ENCODE results near the gene ZBTB24.

DNA sequence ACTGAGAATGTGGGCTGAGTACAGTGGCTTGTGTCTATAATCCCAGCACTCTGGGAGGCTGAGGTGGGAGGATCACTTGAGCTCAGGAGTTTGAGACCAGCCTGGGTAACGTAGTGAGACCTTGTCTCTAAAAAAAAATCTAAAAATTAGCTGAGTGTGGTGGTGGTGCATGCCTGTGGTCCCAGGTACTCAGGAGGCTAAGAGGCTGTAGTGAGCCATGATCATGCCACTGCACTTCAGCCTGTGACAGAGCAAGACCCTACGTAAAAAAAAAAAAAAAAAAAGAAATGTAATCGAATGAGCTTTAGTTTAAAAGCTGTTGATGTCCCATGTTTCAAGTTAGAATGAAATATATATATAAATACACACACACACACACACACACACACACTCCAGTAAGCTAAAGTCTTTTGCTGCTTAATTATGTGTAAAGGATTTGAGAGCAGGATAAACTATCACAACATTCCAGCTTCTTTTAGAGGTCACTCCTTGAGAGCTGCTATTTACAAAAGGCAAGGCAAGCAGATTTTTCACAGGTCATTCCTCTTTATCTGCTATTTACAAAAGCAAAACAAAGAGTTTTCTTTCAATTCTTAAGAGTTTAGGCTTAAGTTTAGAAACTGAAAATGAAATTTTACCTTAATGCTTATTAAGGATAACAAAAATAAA lies 22.7 kb downstream of the ZBTB24 start:
- TF ChIP-seq, protein P1, sequence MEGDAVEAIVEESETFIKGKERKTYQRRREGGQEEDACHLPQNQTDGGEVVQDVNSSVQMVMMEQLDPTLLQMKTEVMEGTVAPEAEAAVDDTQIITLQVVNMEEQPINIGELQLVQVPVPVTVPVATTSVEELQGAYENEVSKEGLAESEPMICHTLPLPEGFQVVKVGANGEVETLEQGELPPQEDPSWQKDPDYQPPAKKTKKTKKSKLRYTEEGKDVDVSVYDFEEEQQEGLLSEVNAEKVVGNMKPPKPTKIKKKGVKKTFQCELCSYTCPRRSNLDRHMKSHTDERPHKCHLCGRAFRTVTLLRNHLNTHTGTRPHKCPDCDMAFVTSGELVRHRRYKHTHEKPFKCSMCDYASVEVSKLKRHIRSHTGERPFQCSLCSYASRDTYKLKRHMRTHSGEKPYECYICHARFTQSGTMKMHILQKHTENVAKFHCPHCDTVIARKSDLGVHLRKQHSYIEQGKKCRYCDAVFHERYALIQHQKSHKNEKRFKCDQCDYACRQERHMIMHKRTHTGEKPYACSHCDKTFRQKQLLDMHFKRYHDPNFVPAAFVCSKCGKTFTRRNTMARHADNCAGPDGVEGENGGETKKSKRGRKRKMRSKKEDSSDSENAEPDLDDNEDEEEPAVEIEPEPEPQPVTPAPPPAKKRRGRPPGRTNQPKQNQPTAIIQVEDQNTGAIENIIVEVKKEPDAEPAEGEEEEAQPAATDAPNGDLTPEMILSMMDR (IDR thresholded peaks at IDR 0.05): no peak
- TF ChIP-seq EP300 (IDR thresholded peaks at IDR 0.05) (no peak), POLR2AphosphoS5 (IDR thresholded peaks at IDR 0.05) (no peak), POLR2A (IDR thresholded peaks at IDR 0.05; ENCODE audit: low read depth) (no peak)
